Right kidney (tissue), 1 donor: ENCODE results near the gene INHBC.
"Not testable (repeated sequence)": the region's sequence is repeated elsewhere in the genome, so short reads cannot be mapped to it uniquely, and the experiment has no call there.

Experiments
- DNase-seq: peaks from one replicate; pipeline ENCODE4 v3.0.0-alpha.2; 2016

Gene INHBC

GRCh38 chr12:57429473-57430111 is 5.0 kb upstream of the INHBC start:
- DNase-seq, result peak; percentile 31

GRCh38 chr12:57430112-57430930 is 4.3 kb upstream of the INHBC start:
- DNase-seq, result peak; percentile 62

- peak; percentile 87 for DNase-seq
Measured at GRCh38 chr12:57430931-57431566, 3.5 kb upstream of the INHBC start, which contains the start of gene R3HDM2. Gene R3HDM2 (minus strand): TSS chr12:57431043. CDS start chr12:57310428, 120,615 bp downstream.

GRCh38 chr12:57431654-57432188 is 2.9 kb upstream of the INHBC start:
- peak; percentile 16 for DNase-seq

GRCh38 chr12:57433370-57433769 is 1.2 kb upstream of the INHBC start:
- DNase-seq, result no peak

- DNase-seq, result no peak
Measured at GRCh38 chr12:57435293-57435692, 709 bp downstream of the INHBC start.

- no peak for DNase-seq
Measured at GRCh38 chr12:57438400-57438799, 3.8 kb downstream of the INHBC start.

GRCh38 chr12:57439762-57440266 is 5.2 kb downstream of the INHBC start:
- no peak for DNase-seq

GRCh38 chr12:57441393-57441792 is 6.8 kb downstream of the INHBC start:
- DNase-seq, result not testable (repeated sequence)

GRCh38 chr12:57441846-57442427 is 7.4 kb downstream of the INHBC start:
- DNase-seq, result no peak

GRCh38 chr12:57444337-57444736 is 9.8 kb downstream of the INHBC start:
- not testable (repeated sequence) for DNase-seq

GRCh38 chr12:57444744-57445143 is 10.2 kb downstream of the INHBC start:
- DNase-seq, result no peak

- no peak for DNase-seq
Measured at GRCh38 chr12:57446292-57446960, 11.8 kb downstream of the INHBC start.

GRCh38 chr12:57448669-57449068 is 14.1 kb downstream of the INHBC start:
- DNase-seq, result no peak

- no peak for DNase-seq
Measured at GRCh38 chr12:57449375-57449774, 14.8 kb downstream of the INHBC start.

GRCh38 chr12:57450057-57450456 is 15.5 kb downstream of the INHBC start:
- DNase-seq, result no peak

GRCh38 chr12:57451233-57451778 is 16.7 kb downstream of the INHBC start:
- DNase-seq, result no peak

- DNase-seq, result no peak
Measured at GRCh38 chr12:57452181-57452936, 17.8 kb downstream of the INHBC start.

GRCh38 chr12:57452937-57453509 is 18.4 kb downstream of the INHBC start:
- DNase-seq, result peak; percentile 63

- no peak for DNase-seq
Measured at GRCh38 chr12:57454213-57454565, 19.6 kb downstream of the INHBC start.
